Keratinocyte (primary cell): Measurements from ENCODE around the gene PIGBOS1. TPM values are rescaled to one million over a fixed set of nuclear protein-coding genes. Genes with fewer than 3 reads are reported as not detected.

Source experiments
- DNase-seq: peaks from one replicate; pipeline ENCODE4 v3.0.0-alpha.2; 2011; ENCODE audit warnings: low read depth, missing footprints, low spot score
- FAIRE-seq: peaks from 2 replicates; lab custom pipeline; 2011; peaks lifted over from hg19 to GRCh38; lab: Jason Lieb, UNC
- H2AFZ ChIP-seq: 2 replicates; pipeline ENCODE4 v1.6.0; 2012; ENCODE audit warnings: low read length, control low read depth, inconsistent platforms; ENCODE audit not compliant: control insufficient read depth
- H3K27ac ChIP-seq: 2 replicates; pipeline ENCODE4 v1.5.1; 2011; ENCODE audit warnings: low read length; ENCODE audit not compliant: control insufficient read depth, insufficient read depth
- H3K27me3 ChIP-seq: 3 replicates; pipeline ENCODE4 v1.6.0; 2011; ENCODE audit warnings: low read length; ENCODE audit not compliant: control insufficient read depth, insufficient read depth; ENCODE audit errors: extremely low read depth
- H3K36me3 ChIP-seq, 2 experiments: 2 replicates in 1 of 2; 3 replicates in 1 of 2; pipeline ENCODE4 v1.5.1; 2011; ENCODE audit warnings: low read length in 2 of 2, mild to moderate bottlenecking in 1 of 2; ENCODE audit not compliant: control insufficient read depth in 2 of 2, insufficient read depth in 2 of 2; ENCODE audit errors: extremely low read depth in 1 of 2
- H3K4me1 ChIP-seq: 3 replicates; pipeline ENCODE4 v1.5.1; 2011; ENCODE audit warnings: low read length; ENCODE audit not compliant: control insufficient read depth, insufficient read depth; ENCODE audit errors: extremely low read depth
- H3K4me2 ChIP-seq: 3 replicates; pipeline ENCODE4 v1.6.0; 2011; ENCODE audit warnings: low read depth, low read length; ENCODE audit not compliant: control insufficient read depth, insufficient read depth; ENCODE audit errors: extremely low read depth
- H3K4me3 ChIP-seq, 3 experiments: fragments of 200-600 bp in 1 of 3; sonication (generic) in 1 of 3; 2 replicates in 2 of 3; 3 replicates in 1 of 3; pipeline ENCODE4 v1.5.1; 2011 to 2016; ENCODE audit warnings: low read length in 3 of 3, mild to moderate bottlenecking in 3 of 3, control low read depth in 2 of 3, inconsistent platforms in 1 of 3, low read depth in 1 of 3, mixed read lengths in 1 of 3, mixed run types in 1 of 3, moderate library complexity in 1 of 3; ENCODE audit not compliant: control insufficient read depth in 2 of 3, insufficient read depth in 2 of 3; ENCODE audit errors: extremely low read depth in 1 of 3
- H3K79me2 ChIP-seq: 2 replicates; pipeline ENCODE4 v1.6.0; 2012; ENCODE audit warnings: low read length; ENCODE audit not compliant: control insufficient read depth, insufficient read depth
- H3K9ac ChIP-seq: 3 replicates; pipeline ENCODE4 v1.6.0; 2011; ENCODE audit warnings: low read length; ENCODE audit not compliant: control insufficient read depth, insufficient read depth; ENCODE audit errors: extremely low read depth
- H3K9me1 ChIP-seq: 3 replicates; pipeline ENCODE4 v1.6.0; 2011; ENCODE audit warnings: low read length; ENCODE audit not compliant: control insufficient read depth, insufficient read depth; ENCODE audit errors: extremely low read depth
- H3K9me3 ChIP-seq: 2 replicates; pipeline ENCODE4 v1.5.1; 2012; ENCODE audit warnings: low read depth, low read length; ENCODE audit not compliant: control insufficient read depth
- H4K20me1 ChIP-seq: 3 replicates; pipeline ENCODE4 v1.6.0; 2011; ENCODE audit warnings: low read length; ENCODE audit not compliant: control insufficient read depth, insufficient read depth; ENCODE audit errors: extremely low read depth
- CTCF ChIP-seq, 3 experiments: IDR thresholded peaks in 1 of 3; conservative IDR thresholded peaks in 1 of 3; optimal IDR thresholded peaks in 1 of 3; 2 replicates in 2 of 3; 3 replicates in 1 of 3; pipeline versions ENCODE3 to v1.5.1; 2011; ENCODE audit warnings: low read length in 3 of 3, mild to moderate bottlenecking in 3 of 3, moderate library complexity in 2 of 3, control low read depth in 1 of 3, inconsistent platforms in 1 of 3; ENCODE audit not compliant: insufficient read depth in 2 of 3; ENCODE audit errors: extremely low read depth in 1 of 3
- EZH2 ChIP-seq: IDR thresholded peaks from one replicate; pipeline ENCODE4 v1.6.1; 2012; ENCODE audit warnings: inconsistent platforms, mild to moderate bottlenecking, low read length, moderate library complexity
- dilution Hi-C: fragments of 300-500 bp; cut with MboI; formaldehyde crosslinking; loops from one replicate; pipeline ENCODE4 v1.7.0; 2020; ENCODE audit warnings: low sequenced_read_pairs; ENCODE audit not compliant: extremely low pct_ligation_motif_present
- polyA plus RNA-seq, 5 experiments: library from polyadenylated mRNA; depleted of rRNA in 3 of 5; stranded (reverse) in 3 of 5; stranded (forward) in 1 of 5; unstranded in 1 of 5; fragments of >200 nt; gene quantifications; 1 replicate in 1 of 5; 2 replicates in 3 of 5; 3 replicates in 1 of 5; pipeline versions ENCODE4 v1.2.1 to v1.2.3, GENCODE V29; 2011 to 2012; ENCODE audit warnings: missing spikeins in 2 of 5, low read depth in 1 of 5, low replicate concordance in 1 of 5

Gene PIGBOS1
- polyA plus RNA-seq, 1 donor (not counting 4 experiments of a cell fraction or from before 2014, with no cell fraction given): 8.6 TPM

DNA sequence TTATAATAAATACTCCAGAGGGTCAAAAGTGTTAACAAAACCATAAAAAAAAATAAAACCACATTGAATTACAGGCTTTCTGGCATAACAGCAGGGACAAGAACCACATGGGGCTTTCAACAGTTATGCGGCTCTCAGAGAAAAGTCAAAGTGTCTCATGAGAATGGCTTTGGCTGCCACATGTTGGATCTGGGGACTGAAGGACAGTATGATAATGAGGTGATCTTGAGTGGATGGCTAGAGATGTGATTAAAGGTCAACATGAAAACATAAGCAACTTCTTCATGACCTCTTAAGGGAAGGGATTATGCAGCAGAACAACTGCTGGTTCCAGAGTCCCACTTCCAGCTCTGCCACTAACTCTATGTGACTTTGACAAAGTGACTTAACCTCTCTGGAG, 34.5 kb downstream of the PIGBOS1 start:
- DNase-seq: no peak
- no peak for FAIRE-seq
- no peaks in the 10 kb centered on the region for H3K9me3 ChIP-seq
- H3K9me1 ChIP-seq: no peaks in the 10 kb centered on the region
- peaks cover 17% of the 10 kb centered on the region for H3K4me1 ChIP-seq
- no peaks in the 10 kb centered on the region for H4K20me1 ChIP-seq
- TF ChIP-seq CTCF (optimal IDR thresholded peaks at IDR 0.05 in 1 of 3, IDR thresholded peaks at IDR 0.05 in 1 of 3, conservative IDR thresholded peaks at IDR 0.05 in 1 of 3; ENCODE audit: extremely low read depth in 1 of 3, insufficient read depth in 2 of 3, low read length in 3 of 3): no peak
- no peak for TF ChIP-seq EZH2
- no peak overlapping the region for H3K9ac ChIP-seq
- H3K27me3 ChIP-seq: no peaks in the 10 kb centered on the region
- no peaks in the 10 kb centered on the region for H3K36me3 ChIP-seq
- no peak overlapping the region for H3K4me3 ChIP-seq
- no peaks in the 10 kb centered on the region for H3K79me2 ChIP-seq
- no peak overlapping the region for H2AFZ ChIP-seq
- H3K4me2 ChIP-seq: no peak overlapping the region
- dilution Hi-C loops: no loop called here
- H3K27ac ChIP-seq: no peak overlapping the region

- Histone ChIP-seq H3K27me3 (no peaks in the 10 kb centered on the region), H3K9me1 (no peaks in the 10 kb centered on the region), H4K20me1 (no peaks in the 10 kb centered on the region), H3K79me2 (no peaks in the 10 kb centered on the region), H3K9me3 (no peaks in the 10 kb centered on the region), H2AFZ (no peak overlapping the region), H3K4me2 (no peak overlapping the region), H3K9ac (no peak overlapping the region), H3K4me1 (peaks cover 17% of the 10 kb centered on the region), H3K36me3 (no peaks in the 10 kb centered on the region), H3K4me3 (no peak overlapping the region), H3K27ac (no peak overlapping the region)
- dilution Hi-C loops: no loop called here
- FAIRE-seq (no peak), DNase-seq (no peak)
- TF ChIP-seq CTCF (optimal IDR thresholded peaks at IDR 0.05 in 1 of 3, IDR thresholded peaks at IDR 0.05 in 1 of 3, conservative IDR thresholded peaks at IDR 0.05 in 1 of 3; ENCODE audit: extremely low read depth in 1 of 3, insufficient read depth in 2 of 3, low read length in 3 of 3) (no peak), EZH2 (no peak)
These were observed 35.4 kb downstream of the PIGBOS1 start for GRCh38 chr15:55283379-55284147.
